ENCODE results near the gene YTHDC1.
"Not testable (repeated sequence)": the region's sequence is repeated elsewhere in the genome, so short reads cannot be mapped to it uniquely, and the experiment has no call there.

DNA sequence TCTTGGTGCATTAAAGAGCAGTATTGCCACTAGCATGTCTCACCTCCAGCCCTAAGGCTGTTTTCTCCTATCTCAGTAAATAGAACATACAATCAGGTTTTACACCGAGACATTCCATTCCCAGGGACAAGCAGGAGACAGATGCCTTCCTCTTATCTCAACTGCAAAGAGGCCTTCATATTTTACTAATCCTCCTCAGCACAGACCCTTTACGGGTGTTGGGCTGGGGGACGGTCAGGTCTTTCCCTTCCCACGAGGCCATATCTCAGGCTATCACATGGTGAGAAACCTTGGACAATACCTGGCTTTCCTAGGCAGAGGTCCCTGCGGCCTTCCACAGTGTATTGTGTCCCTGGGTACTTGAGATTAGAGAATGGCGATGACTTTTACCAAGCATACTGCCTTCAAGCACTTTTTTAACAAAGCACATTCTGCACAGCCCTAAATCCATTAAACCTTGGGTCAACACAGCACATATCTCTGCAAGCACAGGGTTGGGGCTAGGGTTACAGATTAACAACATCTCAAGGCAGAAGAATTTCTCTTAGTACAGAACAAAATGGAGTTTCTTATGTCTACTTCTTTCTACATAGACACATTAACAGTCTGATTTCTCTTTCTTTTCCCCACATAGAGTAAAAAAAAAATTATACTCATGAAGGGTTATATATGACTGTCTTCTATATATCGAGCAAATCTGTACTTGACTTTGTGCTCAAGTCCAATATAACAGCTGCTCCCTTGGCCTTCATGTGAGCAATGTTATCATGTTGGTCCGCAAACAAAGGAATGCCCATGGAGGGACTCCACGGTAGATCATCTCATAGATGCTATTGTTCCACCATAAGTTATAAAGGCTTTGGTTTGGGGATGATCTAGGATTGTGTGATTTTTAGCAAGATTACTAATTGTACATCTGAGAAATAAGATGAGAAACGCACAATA, 67.8 kb downstream of the YTHDC1 start:
- not testable (repeated sequence) for TF ChIP-seq EZH2 (IDR thresholded peaks at IDR 0.05; ENCODE audit: insufficient read depth, poor library complexity, severe bottlenecking); EZH2phosphoT487 (IDR thresholded peaks at IDR 0.05; ENCODE audit: insufficient read depth, low read depth)

All from GM23248 (cell line).